Glutamatergic neuron (in vitro differentiated cells): Measurements from ENCODE around the gene SLC44A4. TPM values are rescaled to one million over a fixed set of nuclear protein-coding genes. Genes with fewer than 3 reads are reported as not detected.

Source experiments
- DNase-seq: peaks from one replicate; pipeline ENCODE4 v3.0.0; 2022
- H3K27ac Mint-ChIP-seq: one replicate; pipeline ENCODE4 v1.8.0; 2020; ENCODE audit warnings: mild to moderate bottlenecking, mixed read lengths, inconsistent platforms; ENCODE audit not compliant: unreplicated experiment
- H3K27me3 Mint-ChIP-seq: one replicate; pipeline ENCODE4 v1.8.0; 2020; ENCODE audit warnings: mild to moderate bottlenecking, moderate library complexity, mixed read lengths, inconsistent platforms; ENCODE audit not compliant: unreplicated experiment
- H3K36me3 Mint-ChIP-seq: one replicate; pipeline ENCODE4 v1.8.0; 2020; ENCODE audit warnings: mild to moderate bottlenecking, mixed read lengths, inconsistent platforms; ENCODE audit not compliant: unreplicated experiment
- H3K4me1 Mint-ChIP-seq: one replicate; pipeline ENCODE4 v1.8.0; 2020; ENCODE audit warnings: mild to moderate bottlenecking, low read depth, mixed read lengths, inconsistent platforms; ENCODE audit not compliant: unreplicated experiment
- H3K4me3 Mint-ChIP-seq: one replicate; pipeline ENCODE4 v1.8.0; 2020; ENCODE audit warnings: mild to moderate bottlenecking, mixed read lengths, inconsistent platforms; ENCODE audit not compliant: unreplicated experiment
- H3K9me3 Mint-ChIP-seq: one replicate; pipeline ENCODE4 v1.8.0; 2020; ENCODE audit warnings: mild to moderate bottlenecking, moderate library complexity, mixed read lengths, inconsistent platforms; ENCODE audit not compliant: unreplicated experiment
- CTCF ChIP-seq: fragments of 200-600 bp; sonication (generic); IDR thresholded peaks from one replicate; pipeline ENCODE4 v1.5.0; 2021; ENCODE audit not compliant: partially characterized antibody, unreplicated experiment
- total RNA-seq: library from RNA; stranded (reverse); fragmentation: NEBNext Ultra II Directional; extraction: Animal tissue kit (Norgen Biotek cat#: 25700); gene quantifications from one replicate; pipeline ENCODE4 v1.2.1, GENCODE V29; 2021; ENCODE audit not compliant: unreplicated experiment

SLC44A4 gene
- total RNA-seq, 1 donor from 2014 or later: not detected

GRCh38 chr6:31831350-31832215 lies 47.2 kb downstream of the SLC44A4 start:
- peak overlapping the region; percentile 94 for H3K4me3 Mint-ChIP-seq
- H3K36me3 Mint-ChIP-seq: no peaks in the 10 kb centered on the region
- H3K27me3 Mint-ChIP-seq: peaks cover 24% of the 10 kb centered on the region
- no peak for DNase-seq
- peaks cover 15% of the 10 kb centered on the region for H3K9me3 Mint-ChIP-seq
- TF ChIP-seq CTCF: no peak
- peaks cover 10% of the 10 kb centered on the region for H3K4me1 Mint-ChIP-seq
- no peak overlapping the region for H3K27ac Mint-ChIP-seq

GRCh38 chr6:31830886-31831335 lies 47.9 kb downstream of the SLC44A4 start:
- no peak for DNase-seq
- Mint-ChIP-seq H3K27me3 (peaks cover 20% of the 10 kb centered on the region), H3K4me3 (peak overlapping the region; percentile 94), H3K4me1 (peaks cover 4% of the 10 kb centered on the region), H3K27ac (peak overlapping the region; percentile 70), H3K36me3 (no peaks in the 10 kb centered on the region), H3K9me3 (peaks cover 15% of the 10 kb centered on the region)
- no peak for TF ChIP-seq CTCF

GRCh38 chr6:31829633-31830283 lies 49.0 kb downstream of the SLC44A4 start:
- H3K9me3 Mint-ChIP-seq: peaks cover 17% of the 10 kb centered on the region
- no peak for DNase-seq
- peak overlapping the region; percentile 94 for H3K4me3 Mint-ChIP-seq
- peak overlapping the region; percentile 93 for H3K27ac Mint-ChIP-seq
- peaks cover 4% of the 10 kb centered on the region for H3K4me1 Mint-ChIP-seq
- no peaks in the 10 kb centered on the region for H3K36me3 Mint-ChIP-seq
- peaks cover 12% of the 10 kb centered on the region for H3K27me3 Mint-ChIP-seq
- peak; percentile 26 for TF ChIP-seq CTCF

- Mint-ChIP-seq H3K9me3 (peaks cover 13% of the 10 kb centered on the region), H3K27me3 (peaks cover 12% of the 10 kb centered on the region), H3K4me3 (peak within 1 kb of the TSS; percentile 92), H3K27ac (peak within 1 kb of the TSS; percentile 96), H3K4me1 (peaks cover 4% of the 10 kb centered on the region), H3K36me3 (no peaks in the 10 kb centered on the region)
- TF ChIP-seq CTCF: no peak
- DNase-seq: peak; percentile 94
Observed at GRCh38 chr6:31827286-31828079, 51.3 kb downstream of the SLC44A4 start, which contains the start of gene HSPA1B. HSPA1B (plus strand) TSS chr6:31827738; CDS start chr6:31827951, 213 bp downstream.
